ENCODE results near the gene NXPH1.

NXPH1 gene

DNA sequence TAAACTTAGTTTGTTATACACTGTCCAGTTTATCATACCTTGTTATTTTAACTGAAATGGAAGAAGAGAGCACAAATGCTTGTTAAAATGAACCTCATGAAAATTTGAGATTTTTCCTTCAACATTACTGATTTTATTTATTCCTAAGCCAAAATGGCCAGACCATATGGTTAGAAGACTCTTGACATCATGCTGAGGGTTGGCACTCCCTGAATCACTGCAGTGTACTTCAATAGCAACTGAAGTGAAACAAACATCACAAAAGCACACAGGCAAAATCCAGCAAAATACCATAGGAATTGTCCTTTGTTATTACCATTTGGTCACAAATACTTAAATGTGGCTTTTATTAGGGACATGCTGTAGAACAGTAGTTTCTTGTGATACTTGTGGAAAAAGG, 347.8 kb downstream of the NXPH1 start:
- Histone ChIP-seq H3K27me3 (ENCODE audit: low read depth, low read length) (no peaks in the 10 kb centered on the region), H3K9me3 (ENCODE audit: insufficient read depth, low read length) (no peaks in the 10 kb centered on the region), H3K79me2 (ENCODE audit: low read length) (no peaks in the 10 kb centered on the region), H3K36me3 (replicated peaks; ENCODE audit: low read depth, low read length) (no peaks in the 10 kb centered on the region), H3K27ac (ENCODE audit: low read length) (no peak overlapping the region), H3K4me2 (ENCODE audit: low read length) (no peak overlapping the region), H4K20me1 (ENCODE audit: insufficient read depth, low read length) (no peaks in the 10 kb centered on the region), H3K4me1 (ENCODE audit: low read length) (no peaks in the 10 kb centered on the region), H3K4me3 (ENCODE audit: low read length) (no peak overlapping the region), H3K9ac (ENCODE audit: low read length) (no peak overlapping the region), H2AFZ (ENCODE audit: low read depth, low read length) (no peak overlapping the region)
- no peak for TF ChIP-seq CTCF (IDR thresholded peaks at IDR 0.05; ENCODE audit: low read depth, low read length)
- no peak for TF ChIP-seq EZH2phosphoT487 (IDR thresholded peaks at IDR 0.05; ENCODE audit: low read depth)

GRCh38 chr7:8783229-8783628, 349.8 kb downstream of the NXPH1 start:
- Histone ChIP-seq H3K27ac (ENCODE audit: low read length) (no peak overlapping the region), H3K27me3 (ENCODE audit: low read depth, low read length) (no peaks in the 10 kb centered on the region), H3K36me3 (replicated peaks; ENCODE audit: low read depth, low read length) (no peaks in the 10 kb centered on the region), H4K20me1 (ENCODE audit: insufficient read depth, low read length) (no peaks in the 10 kb centered on the region), H3K9ac (ENCODE audit: low read length) (no peak overlapping the region), H3K4me3 (ENCODE audit: low read length) (no peak overlapping the region), H3K4me1 (ENCODE audit: low read length) (no peaks in the 10 kb centered on the region), H3K4me2 (ENCODE audit: low read length) (no peak overlapping the region), H2AFZ (ENCODE audit: low read depth, low read length) (no peak overlapping the region), H3K9me3 (ENCODE audit: insufficient read depth, low read length) (no peaks in the 10 kb centered on the region), H3K79me2 (ENCODE audit: low read length) (no peaks in the 10 kb centered on the region)
- TF ChIP-seq CTCF (IDR thresholded peaks at IDR 0.05; ENCODE audit: low read depth, low read length) (no peak), EZH2phosphoT487 (IDR thresholded peaks at IDR 0.05; ENCODE audit: low read depth) (no peak)

DNA sequence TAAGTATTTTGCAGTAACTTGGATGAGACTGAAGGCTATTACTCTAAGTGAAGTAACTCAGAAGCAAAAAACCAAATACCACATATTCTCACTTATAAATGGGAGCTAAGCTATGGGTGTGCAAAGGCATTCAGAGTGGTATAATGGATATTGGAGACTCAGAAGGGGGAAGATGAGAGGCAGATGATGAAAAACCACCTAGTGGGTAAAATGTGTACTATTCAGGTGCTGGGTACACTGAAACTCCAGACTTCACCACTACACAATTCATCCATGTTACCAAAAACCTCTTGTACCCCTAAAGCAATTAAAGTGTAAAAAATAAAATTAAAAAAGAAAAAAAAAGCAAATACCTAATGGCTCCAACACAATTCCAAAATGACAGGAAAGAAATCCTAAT, 351.7 kb downstream of the NXPH1 start:
- no peaks in the 10 kb centered on the region for H3K27me3 ChIP-seq (ENCODE audit: low read depth, low read length)
- H3K9ac ChIP-seq (ENCODE audit: low read length): no peak overlapping the region
- TF ChIP-seq EZH2phosphoT487 (IDR thresholded peaks at IDR 0.05; ENCODE audit: low read depth) (no peak), CTCF (IDR thresholded peaks at IDR 0.05; ENCODE audit: low read depth, low read length) (no peak)
- H4K20me1 ChIP-seq (ENCODE audit: insufficient read depth, low read length): no peaks in the 10 kb centered on the region
- no peak overlapping the region for H3K4me3 ChIP-seq (ENCODE audit: low read length)
- H3K4me1 ChIP-seq (ENCODE audit: low read length): no peaks in the 10 kb centered on the region
- no peaks in the 10 kb centered on the region for H3K36me3 ChIP-seq (replicated peaks; ENCODE audit: low read depth, low read length)
- no peak overlapping the region for H3K4me2 ChIP-seq (ENCODE audit: low read length)
- H3K27ac ChIP-seq (ENCODE audit: low read length): no peak overlapping the region
- no peaks in the 10 kb centered on the region for H3K9me3 ChIP-seq (ENCODE audit: insufficient read depth, low read length)
- no peak overlapping the region for H2AFZ ChIP-seq (ENCODE audit: low read depth, low read length)
- H3K79me2 ChIP-seq (ENCODE audit: low read length): no peaks in the 10 kb centered on the region

- no peak overlapping the region for H3K27ac ChIP-seq (ENCODE audit: low read length)
- TF ChIP-seq EZH2phosphoT487 (IDR thresholded peaks at IDR 0.05; ENCODE audit: low read depth) (no peak), CTCF (IDR thresholded peaks at IDR 0.05; ENCODE audit: low read depth, low read length) (no peak)
- H3K9me3 ChIP-seq (ENCODE audit: insufficient read depth, low read length): no peaks in the 10 kb centered on the region
- no peaks in the 10 kb centered on the region for H3K36me3 ChIP-seq (replicated peaks; ENCODE audit: low read depth, low read length)
- no peak overlapping the region for H3K4me2 ChIP-seq (ENCODE audit: low read length)
- no peaks in the 10 kb centered on the region for H3K79me2 ChIP-seq (ENCODE audit: low read length)
- H2AFZ ChIP-seq (ENCODE audit: low read depth, low read length): no peak overlapping the region
- no peak overlapping the region for H3K9ac ChIP-seq (ENCODE audit: low read length)
- no peaks in the 10 kb centered on the region for H3K4me1 ChIP-seq (ENCODE audit: low read length)
- H4K20me1 ChIP-seq (ENCODE audit: insufficient read depth, low read length): no peaks in the 10 kb centered on the region
- no peaks in the 10 kb centered on the region for H3K27me3 ChIP-seq (ENCODE audit: low read depth, low read length)
- no peak overlapping the region for H3K4me3 ChIP-seq (ENCODE audit: low read length)
Observed at GRCh38 chr7:8800986-8801385, 367.6 kb downstream of the NXPH1 start.

Measured in OCI-LY3 (cell line).